Vagina (tissue), 2 donors: ENCODE results near the gene STX17.

Experiments
- POLR2A ChIP-seq, 2 donors: fragments of 450-650 bp; IDR thresholded peaks; one replicate each; pipeline ENCODE4 v1.6.1; 2017; ENCODE audit warnings: antibody characterized with exemption in 2 of 2, mild to moderate bottlenecking in 2 of 2, moderate library complexity in 2 of 2
- POLR2AphosphoS5 ChIP-seq, 2 donors: sonication (generic); formaldehyde crosslinking; IDR thresholded peaks; one replicate each; pipeline ENCODE4 v1.9.0; 2017; ENCODE audit warnings: antibody characterized with exemption in 2 of 2, mild to moderate bottlenecking in 2 of 2, low read depth in 1 of 2; ENCODE audit not compliant: insufficient read depth in 1 of 2
- TF ChIP-seq, protein P1 (sequence below), 3 experiments: fragments of 450-650 bp in 2 of 3; fragments of 200-600 bp in 1 of 3; sonication (generic) in 1 of 3; IDR thresholded peaks; one replicate each; pipeline ENCODE4 v1.5.1; 2017 to 2019; ENCODE audit warnings: antibody characterized with exemption in 3 of 3, mild to moderate bottlenecking in 2 of 3, moderate library complexity in 2 of 3

DNA sequence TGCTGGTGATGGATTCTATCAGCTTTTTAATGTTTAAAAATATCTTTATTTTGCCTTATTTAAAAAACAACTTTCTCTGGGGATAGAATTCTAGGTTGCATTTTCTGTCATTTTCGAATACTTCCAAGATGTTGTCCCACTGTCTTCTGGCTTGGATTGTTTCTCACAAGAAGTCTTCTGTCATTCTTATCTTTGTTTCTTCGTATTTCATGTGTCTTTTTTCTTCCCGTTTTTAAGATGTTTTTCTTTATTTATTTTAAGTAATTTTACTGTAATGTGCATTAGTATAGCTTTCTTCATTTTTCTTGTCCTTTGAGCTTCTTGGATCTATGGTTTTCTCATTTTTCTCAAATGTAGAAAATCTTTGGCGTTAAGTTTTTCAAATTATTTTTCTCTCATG is 19.1 kb downstream of the STX17 start:
- TF ChIP-seq, protein P1, sequence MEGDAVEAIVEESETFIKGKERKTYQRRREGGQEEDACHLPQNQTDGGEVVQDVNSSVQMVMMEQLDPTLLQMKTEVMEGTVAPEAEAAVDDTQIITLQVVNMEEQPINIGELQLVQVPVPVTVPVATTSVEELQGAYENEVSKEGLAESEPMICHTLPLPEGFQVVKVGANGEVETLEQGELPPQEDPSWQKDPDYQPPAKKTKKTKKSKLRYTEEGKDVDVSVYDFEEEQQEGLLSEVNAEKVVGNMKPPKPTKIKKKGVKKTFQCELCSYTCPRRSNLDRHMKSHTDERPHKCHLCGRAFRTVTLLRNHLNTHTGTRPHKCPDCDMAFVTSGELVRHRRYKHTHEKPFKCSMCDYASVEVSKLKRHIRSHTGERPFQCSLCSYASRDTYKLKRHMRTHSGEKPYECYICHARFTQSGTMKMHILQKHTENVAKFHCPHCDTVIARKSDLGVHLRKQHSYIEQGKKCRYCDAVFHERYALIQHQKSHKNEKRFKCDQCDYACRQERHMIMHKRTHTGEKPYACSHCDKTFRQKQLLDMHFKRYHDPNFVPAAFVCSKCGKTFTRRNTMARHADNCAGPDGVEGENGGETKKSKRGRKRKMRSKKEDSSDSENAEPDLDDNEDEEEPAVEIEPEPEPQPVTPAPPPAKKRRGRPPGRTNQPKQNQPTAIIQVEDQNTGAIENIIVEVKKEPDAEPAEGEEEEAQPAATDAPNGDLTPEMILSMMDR (IDR thresholded peaks at IDR 0.05): no peak
- no peak for TF ChIP-seq POLR2AphosphoS5 (IDR thresholded peaks at IDR 0.05; ENCODE audit: insufficient read depth in 1 of 2, low read depth in 1 of 2)
- no peak for TF ChIP-seq POLR2A (IDR thresholded peaks at IDR 0.05)
